ENCODE results near the gene ATP8A1. TPM values are rescaled to one million over a fixed set of nuclear protein-coding genes. Genes with fewer than 3 reads are reported as not detected.

The ATP8A1 gene
- total and polyA plus RNA-seq, 2 of the 8 experiments (the other 6 are each of a cell fraction or from before 2014, with no cell fraction given), result 3.7 to 14.9 TPM

DNA sequence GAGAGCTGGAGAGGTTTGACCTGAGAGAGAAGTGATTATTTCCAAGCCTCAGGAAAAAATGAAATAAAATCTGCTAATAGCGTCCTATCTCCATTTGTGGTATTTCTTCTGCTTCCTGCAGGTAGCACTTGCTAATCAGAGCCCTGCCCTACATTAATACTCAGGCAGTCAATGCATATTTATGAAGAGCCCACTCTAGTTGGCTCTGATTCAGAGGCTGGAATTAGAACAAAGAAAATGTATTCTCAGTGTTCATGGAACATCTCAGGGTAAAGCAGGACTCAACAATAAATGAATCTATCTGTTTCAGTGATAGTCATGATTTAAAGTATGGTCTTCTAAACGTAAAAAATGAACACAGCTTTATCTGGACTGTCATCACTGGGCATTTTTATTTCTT, 1.4 kb upstream of the ATP8A1 start (continued):
- TF ChIP-seq TBP (IDR thresholded peaks at IDR 0.05; ENCODE audit: low read depth, low read length), result no peak
